Measurements from ENCODE around the gene ERAL1.
"Not testable (repeated sequence)": the region's sequence is repeated elsewhere in the genome, so short reads cannot be mapped to it uniquely, and the experiment has no call there.

The ERAL1 gene

GRCh38 chr17:28875848-28876550, 21.2 kb downstream of the ERAL1 start:
- no peaks in the 10 kb centered on the region for H3K27me3 ChIP-seq (ENCODE audit: insufficient read depth, low read length, poor library complexity)
- H3K79me2 ChIP-seq (ENCODE audit: control insufficient read depth, insufficient read depth, low read length) = no peaks in the 10 kb centered on the region
- no peak overlapping the region for H3K18ac ChIP-seq (ENCODE audit: low read length)
- H3K4ac ChIP-seq (ENCODE audit: low read depth, low read length) = no peak overlapping the region
- no CpG with 5 or more reads among the region's 1 CpG for WGBS (ENCODE audit: extremely low coverage, insufficient coverage, low lambda C conversion rate)
- no peaks in the 10 kb centered on the region for H3K36me3 ChIP-seq (ENCODE audit: control insufficient read depth, insufficient read depth, low read length)
- DNase-seq = no peak
- no peaks in the 10 kb centered on the region for H3K79me1 ChIP-seq (ENCODE audit: low read length)
- H3K23ac ChIP-seq (ENCODE audit: low read length) = no peak overlapping the region
- no peak overlapping the region for H3K4me2 ChIP-seq (ENCODE audit: low read length)
- no peak overlapping the region for H4K5ac ChIP-seq (ENCODE audit: low read length)
- peaks cover 3% of the 10 kb centered on the region for H3K4me1 ChIP-seq (ENCODE audit: control insufficient read depth, low read depth, low read length)
- H3K4me3 ChIP-seq (ENCODE audit: low read length) = no peak overlapping the region
- H2BK15ac ChIP-seq (replicated peaks; ENCODE audit: low read depth) = no peak overlapping the region
- no peak overlapping the region for H3K9ac ChIP-seq (ENCODE audit: low read length)
- no peak overlapping the region for H2AK5ac ChIP-seq (ENCODE audit: low read length)
- no peak overlapping the region for H4K8ac ChIP-seq (ENCODE audit: low read depth, low read length)
- H3K56ac ChIP-seq (ENCODE audit: low read length) = no peak overlapping the region
- H2BK5ac ChIP-seq (ENCODE audit: low read length) = no peak overlapping the region
- no peak overlapping the region for H2BK120ac ChIP-seq (ENCODE audit: low read depth, low read length)
- no peak overlapping the region for H3K27ac ChIP-seq (ENCODE audit: low read depth, low read length)

- H3K27ac ChIP-seq (ENCODE audit: low read depth, low read length); H3K23ac ChIP-seq (ENCODE audit: low read length); H3K79me1 ChIP-seq (ENCODE audit: low read length); DNase-seq; H3K9ac ChIP-seq (ENCODE audit: low read length); H3K27me3 ChIP-seq (ENCODE audit: insufficient read depth, low read length, poor library complexity); H3K18ac ChIP-seq (ENCODE audit: low read length); H2BK5ac ChIP-seq (ENCODE audit: low read length); H4K8ac ChIP-seq (ENCODE audit: low read depth, low read length); H4K5ac ChIP-seq (ENCODE audit: low read length); H3K56ac ChIP-seq (ENCODE audit: low read length); H3K4me1 ChIP-seq (ENCODE audit: control insufficient read depth, low read depth, low read length); H2BK120ac ChIP-seq (ENCODE audit: low read depth, low read length); H3K79me2 ChIP-seq (ENCODE audit: control insufficient read depth, insufficient read depth, low read length); H3K4me2 ChIP-seq (ENCODE audit: low read length); H2BK15ac ChIP-seq (replicated peaks; ENCODE audit: low read depth); H3K4ac ChIP-seq (ENCODE audit: low read depth, low read length); H3K36me3 ChIP-seq (ENCODE audit: control insufficient read depth, insufficient read depth, low read length); H2AK5ac ChIP-seq (ENCODE audit: low read length); H3K4me3 ChIP-seq (ENCODE audit: low read length): not testable (repeated sequence)
- no CpG with 5 or more reads among the region's 6 CpGs for WGBS (ENCODE audit: extremely low coverage, insufficient coverage, low lambda C conversion rate)
Observed at GRCh38 chr17:28877150-28877711, 22.4 kb downstream of the ERAL1 start.

GRCh38 chr17:28878158-28878910, 23.5 kb downstream of the ERAL1 start:
- H3K56ac ChIP-seq (ENCODE audit: low read length) = no peak overlapping the region
- no peak overlapping the region for H3K4me2 ChIP-seq (ENCODE audit: low read length)
- DNase-seq = no peak
- no CpG with 5 or more reads among the region's 2 CpGs for WGBS (ENCODE audit: extremely low coverage, insufficient coverage, low lambda C conversion rate)
- no peaks in the 10 kb centered on the region for H3K79me2 ChIP-seq (ENCODE audit: control insufficient read depth, insufficient read depth, low read length)
- H3K4me3 ChIP-seq (ENCODE audit: low read length) = no peak overlapping the region
- no peaks in the 10 kb centered on the region for H3K79me1 ChIP-seq (ENCODE audit: low read length)
- no peak overlapping the region for H2BK120ac ChIP-seq (ENCODE audit: low read depth, low read length)
- H2BK15ac ChIP-seq (replicated peaks; ENCODE audit: low read depth) = no peak overlapping the region
- no peak overlapping the region for H2BK5ac ChIP-seq (ENCODE audit: low read length)
- no peak overlapping the region for H3K4ac ChIP-seq (ENCODE audit: low read depth, low read length)
- H3K23ac ChIP-seq (ENCODE audit: low read length) = no peak overlapping the region
- no peak overlapping the region for H3K27ac ChIP-seq (ENCODE audit: low read depth, low read length)
- H3K18ac ChIP-seq (ENCODE audit: low read length) = no peak overlapping the region
- H3K9ac ChIP-seq (ENCODE audit: low read length) = no peak overlapping the region
- H2AK5ac ChIP-seq (ENCODE audit: low read length) = no peak overlapping the region
- H4K5ac ChIP-seq (ENCODE audit: low read length) = no peak overlapping the region
- H3K36me3 ChIP-seq (ENCODE audit: control insufficient read depth, insufficient read depth, low read length) = no peaks in the 10 kb centered on the region
- no peak overlapping the region for H4K8ac ChIP-seq (ENCODE audit: low read depth, low read length)
- no peaks in the 10 kb centered on the region for H3K27me3 ChIP-seq (ENCODE audit: insufficient read depth, low read length, poor library complexity)
- peaks cover 3% of the 10 kb centered on the region for H3K4me1 ChIP-seq (ENCODE audit: control insufficient read depth, low read depth, low read length)

GRCh38 chr17:28878981-28879380, 24.2 kb downstream of the ERAL1 start:
- Histone ChIP-seq H2BK5ac (ENCODE audit: low read length) (no peak overlapping the region), H3K36me3 (ENCODE audit: control insufficient read depth, insufficient read depth, low read length) (no peaks in the 10 kb centered on the region), H2AK5ac (ENCODE audit: low read length) (no peak overlapping the region), H2BK15ac (replicated peaks; ENCODE audit: low read depth) (no peak overlapping the region), H3K9ac (ENCODE audit: low read length) (no peak overlapping the region), H4K5ac (ENCODE audit: low read length) (no peak overlapping the region), H3K18ac (ENCODE audit: low read length) (no peak overlapping the region), H3K79me2 (ENCODE audit: control insufficient read depth, insufficient read depth, low read length) (no peaks in the 10 kb centered on the region), H3K4me2 (ENCODE audit: low read length) (no peak overlapping the region), H3K27ac (ENCODE audit: low read depth, low read length) (no peak overlapping the region), H3K4ac (ENCODE audit: low read depth, low read length) (no peak overlapping the region), H3K56ac (ENCODE audit: low read length) (no peak overlapping the region), H4K8ac (ENCODE audit: low read depth, low read length) (no peak overlapping the region), H3K23ac (ENCODE audit: low read length) (no peak overlapping the region), H3K4me1 (ENCODE audit: control insufficient read depth, low read depth, low read length) (peaks cover 3% of the 10 kb centered on the region), H3K27me3 (ENCODE audit: insufficient read depth, low read length, poor library complexity) (no peaks in the 10 kb centered on the region), H2BK120ac (ENCODE audit: low read depth, low read length) (no peak overlapping the region), H3K79me1 (ENCODE audit: low read length) (no peaks in the 10 kb centered on the region), H3K4me3 (ENCODE audit: low read length) (no peak overlapping the region)
- DNase-seq = peak; percentile 86
- no CpG with 5 or more reads among the region's 4 CpGs for WGBS (ENCODE audit: extremely low coverage, insufficient coverage, low lambda C conversion rate)

- no peak overlapping the region for H2BK5ac ChIP-seq (ENCODE audit: low read length)
- H2BK120ac ChIP-seq (ENCODE audit: low read depth, low read length) = no peak overlapping the region
- no peak overlapping the region for H3K27ac ChIP-seq (ENCODE audit: low read depth, low read length)
- no peak overlapping the region for H3K18ac ChIP-seq (ENCODE audit: low read length)
- no peaks in the 10 kb centered on the region for H3K79me1 ChIP-seq (ENCODE audit: low read length)
- no CpG with 5 or more reads among the region's 9 CpGs for WGBS (ENCODE audit: extremely low coverage, insufficient coverage, low lambda C conversion rate)
- no peak overlapping the region for H4K5ac ChIP-seq (ENCODE audit: low read length)
- no peaks in the 10 kb centered on the region for H3K27me3 ChIP-seq (ENCODE audit: insufficient read depth, low read length, poor library complexity)
- no peak overlapping the region for H3K23ac ChIP-seq (ENCODE audit: low read length)
- no peak overlapping the region for H3K4ac ChIP-seq (ENCODE audit: low read depth, low read length)
- H3K36me3 ChIP-seq (ENCODE audit: control insufficient read depth, insufficient read depth, low read length) = no peaks in the 10 kb centered on the region
- H3K4me1 ChIP-seq (ENCODE audit: control insufficient read depth, low read depth, low read length) = peaks cover 3% of the 10 kb centered on the region
- no peak overlapping the region for H3K4me2 ChIP-seq (ENCODE audit: low read length)
- H3K79me2 ChIP-seq (ENCODE audit: control insufficient read depth, insufficient read depth, low read length) = no peaks in the 10 kb centered on the region
- H3K4me3 ChIP-seq (ENCODE audit: low read length) = no peak overlapping the region
- no peak overlapping the region for H4K8ac ChIP-seq (ENCODE audit: low read depth, low read length)
- H3K9ac ChIP-seq (ENCODE audit: low read length) = no peak overlapping the region
- DNase-seq = no peak
- no peak overlapping the region for H2BK15ac ChIP-seq (replicated peaks; ENCODE audit: low read depth)
- H3K56ac ChIP-seq (ENCODE audit: low read length) = no peak overlapping the region
- no peak overlapping the region for H2AK5ac ChIP-seq (ENCODE audit: low read length)
Observed at GRCh38 chr17:28879886-28880571, 25.2 kb downstream of the ERAL1 start.

Data from mesendoderm (in vitro differentiated cells).